Osteoblast (primary cell): ENCODE measurements around the gene DFFB. TPM values are rescaled to one million over a fixed set of nuclear protein-coding genes. Genes with fewer than 3 reads are reported as not detected.

ENCODE experiments used
- DNase-seq: peaks from one replicate; pipeline ENCODE4 v3.0.0; 2011; ENCODE audit warnings: low spot score, mixed read lengths; ENCODE audit not compliant: insufficient read length; ENCODE audit errors: missing footprints
- H2AFZ ChIP-seq: 2 replicates; pipeline ENCODE4 v1.6.0; 2011; ENCODE audit warnings: mild to moderate bottlenecking, low read length
- H3K27ac ChIP-seq: 2 replicates; pipeline ENCODE4 v1.5.1; 2011; ENCODE audit warnings: mild to moderate bottlenecking, low read depth, low read length, moderate library complexity
- H3K27me3 ChIP-seq: 2 replicates; pipeline ENCODE4 v1.6.0; 2012; ENCODE audit warnings: mild to moderate bottlenecking, control low read depth, inconsistent platforms, low read length, moderate library complexity; ENCODE audit not compliant: insufficient read depth
- H3K36me3 ChIP-seq: 2 replicates; pipeline ENCODE4 v1.5.1; 2011; ENCODE audit warnings: mild to moderate bottlenecking, low read length, control low read depth, moderate library complexity; ENCODE audit not compliant: insufficient read depth
- H3K4me1 ChIP-seq: 2 replicates; pipeline ENCODE4 v1.5.1; 2011; ENCODE audit warnings: mild to moderate bottlenecking, low read length, control low read depth, moderate library complexity; ENCODE audit not compliant: insufficient read depth
- H3K4me2 ChIP-seq: 2 replicates; pipeline ENCODE4 v1.6.0; 2011; ENCODE audit warnings: mild to moderate bottlenecking, low read length; ENCODE audit not compliant: insufficient read depth
- H3K4me3 ChIP-seq: fragments of 200-600 bp; sonication (generic); 3 replicates; pipeline ENCODE4 v1.5.1; 2012; ENCODE audit warnings: mild to moderate bottlenecking, low read length, inconsistent platforms; ENCODE audit not compliant: insufficient read depth
- H3K79me2 ChIP-seq: 2 replicates; pipeline ENCODE4 v1.6.0; 2012; ENCODE audit warnings: mild to moderate bottlenecking, low read length, control low read depth, inconsistent platforms; ENCODE audit not compliant: insufficient read depth
- H3K9me3 ChIP-seq: 2 replicates; pipeline ENCODE4 v1.5.1; 2011; ENCODE audit warnings: low read depth, low read length, control low read depth
- H4K20me1 ChIP-seq: 2 replicates; pipeline ENCODE4 v1.6.0; 2012; ENCODE audit warnings: mild to moderate bottlenecking, low read length, control low read depth; ENCODE audit not compliant: insufficient read depth
- CTCF ChIP-seq: IDR thresholded peaks from 2 replicates; pipeline ENCODE4 v1.5.1; 2011; ENCODE audit warnings: mild to moderate bottlenecking, low read depth, low read length, moderate library complexity; ENCODE audit errors: extremely low read depth
- total RNA-seq: library from RNA; depleted of rRNA; stranded (reverse); fragments of >200 nt; gene quantifications from 2 replicates; pipeline ENCODE4 v1.2.3, GENCODE V29; 2012

Gene DFFB
- total RNA-seq, 1 donor = 5.1 TPM

GRCh38 chr1:3923378-3924185 lies 66.3 kb downstream of the DFFB start:
- DNase-seq = peak; percentile 31
- Histone ChIP-seq H3K4me1 (no peaks in the 10 kb centered on the region), H3K4me2 (no peak overlapping the region), H3K79me2 (no peaks in the 10 kb centered on the region), H3K27me3 (no peaks in the 10 kb centered on the region), H3K27ac (no peak overlapping the region), H3K36me3 (no peaks in the 10 kb centered on the region), H3K4me3 (no peak overlapping the region), H4K20me1 (no peaks in the 10 kb centered on the region), H3K9me3 (no peaks in the 10 kb centered on the region), H2AFZ (no peak overlapping the region)
- no peak for TF ChIP-seq CTCF

GRCh38 chr1:3924186-3924824 lies 67.0 kb downstream of the DFFB start:
- no peak for DNase-seq
- H3K4me3 ChIP-seq = no peak overlapping the region

GRCh38 chr1:3924825-3925220 lies 67.5 kb downstream of the DFFB start:
- peak; percentile 78 for DNase-seq
- Histone ChIP-seq H3K36me3 (no peaks in the 10 kb centered on the region), H3K4me2 (no peak overlapping the region), H3K9me3 (no peaks in the 10 kb centered on the region), H3K27me3 (no peaks in the 10 kb centered on the region), H3K4me3 (no peak overlapping the region), H3K79me2 (no peaks in the 10 kb centered on the region), H2AFZ (no peak overlapping the region), H4K20me1 (no peaks in the 10 kb centered on the region), H3K4me1 (no peaks in the 10 kb centered on the region), H3K27ac (no peak overlapping the region)
- no peak for TF ChIP-seq CTCF

More at GRCh38 chr1:3924186-3924824, 67.0 kb downstream of the DFFB start:
- no peaks in the 10 kb centered on the region for H4K20me1 ChIP-seq
- H3K36me3 ChIP-seq = no peaks in the 10 kb centered on the region
- H3K27ac ChIP-seq = no peak overlapping the region
- H3K27me3 ChIP-seq = no peaks in the 10 kb centered on the region
- no peaks in the 10 kb centered on the region for H3K4me1 ChIP-seq
- H3K79me2 ChIP-seq = no peaks in the 10 kb centered on the region
- H2AFZ ChIP-seq = no peak overlapping the region
- no peaks in the 10 kb centered on the region for H3K9me3 ChIP-seq
- TF ChIP-seq CTCF = no peak
- H3K4me2 ChIP-seq = no peak overlapping the region

- Histone ChIP-seq H3K4me3 (no peak overlapping the region), H3K4me2 (no peak overlapping the region), H3K27ac (no peak overlapping the region), H4K20me1 (no peaks in the 10 kb centered on the region), H3K36me3 (no peaks in the 10 kb centered on the region), H2AFZ (no peak overlapping the region), H3K27me3 (no peaks in the 10 kb centered on the region), H3K79me2 (no peaks in the 10 kb centered on the region), H3K9me3 (no peaks in the 10 kb centered on the region), H3K4me1 (no peaks in the 10 kb centered on the region)
- peak; percentile 42 for DNase-seq
- no peak for TF ChIP-seq CTCF
These were observed 68.0 kb downstream of the DFFB start for GRCh38 chr1:3925256-3925655.
